HPDE6-E6E7 (cell line): ENCODE measurements around the gene SLC16A8.
A peak's percentile ranks its signal among the peaks of the same experiment; 100 is the strongest.
"Not testable (repeated sequence)": the region's sequence is repeated elsewhere in the genome, so short reads cannot be mapped to it uniquely, and the experiment has no call there.

Source experiments
- DNase-seq: peaks from one replicate; pipeline ENCODE4 v3.0.0; 2011; ENCODE audit warnings: missing footprints; ENCODE audit errors: extremely low spot score

The SLC16A8 gene

DNA sequence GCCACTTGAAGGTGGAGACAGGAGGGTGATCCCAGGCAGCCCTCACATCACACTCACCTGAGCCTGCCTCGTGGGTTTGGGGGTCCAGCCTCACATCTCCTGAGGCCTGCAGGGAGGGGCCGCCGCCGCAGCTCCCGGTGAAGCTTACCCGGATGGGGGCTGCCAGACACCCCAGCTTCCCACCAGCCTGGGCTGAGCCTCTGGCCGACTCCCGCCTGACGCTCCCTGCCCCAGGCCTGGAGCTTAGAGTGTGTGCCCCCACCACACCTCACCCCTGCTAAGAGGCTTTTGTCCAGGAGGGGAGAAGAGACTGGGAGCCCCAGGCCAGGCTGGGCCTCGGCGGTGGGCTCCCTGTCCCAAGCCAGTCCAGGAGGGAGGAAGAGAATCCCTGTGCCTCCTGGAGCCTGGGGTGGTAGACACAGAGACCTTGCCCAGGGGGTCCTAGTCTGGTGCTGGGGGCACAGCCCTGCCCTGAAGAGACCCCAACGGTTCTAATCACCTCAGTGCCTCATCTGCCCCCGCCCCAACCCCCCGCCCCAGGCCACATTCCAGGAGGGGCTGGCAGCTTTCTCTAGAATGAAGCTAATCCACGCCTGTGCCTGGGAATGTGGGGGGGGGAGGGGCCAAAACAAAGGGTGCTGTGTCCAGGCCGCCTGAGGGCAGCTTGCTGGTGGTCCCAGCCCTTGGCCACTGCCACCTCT lies at the start of gene SLC16A8:
SLC16A8 (minus strand) TSS at position 254 of the 701 bp plus-strand sequence. CDS start 1,311 bp downstream, outside the sequence.
- DNase-seq: no peak

DNA sequence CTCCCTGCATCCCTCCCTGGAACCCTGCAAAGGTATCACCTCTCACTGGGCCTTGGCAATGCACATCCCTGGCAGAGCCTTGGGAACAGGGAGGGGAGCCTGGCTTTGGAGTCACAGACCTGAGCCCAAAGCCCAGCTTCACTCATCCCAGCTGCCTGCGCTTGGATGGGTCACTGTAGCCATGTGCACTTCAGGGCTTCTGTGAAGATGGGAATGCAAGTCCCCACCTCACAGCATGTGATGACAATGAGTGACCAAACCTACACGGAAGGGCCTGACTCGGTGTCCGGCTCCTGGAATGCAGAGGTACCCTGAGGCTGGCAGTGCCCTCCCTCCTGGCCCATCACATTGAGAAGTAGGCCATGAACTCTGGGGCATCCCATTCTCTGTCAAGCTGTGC lies 49.3 kb upstream of the SLC16A8 start:
- no peak for DNase-seq

DNA sequence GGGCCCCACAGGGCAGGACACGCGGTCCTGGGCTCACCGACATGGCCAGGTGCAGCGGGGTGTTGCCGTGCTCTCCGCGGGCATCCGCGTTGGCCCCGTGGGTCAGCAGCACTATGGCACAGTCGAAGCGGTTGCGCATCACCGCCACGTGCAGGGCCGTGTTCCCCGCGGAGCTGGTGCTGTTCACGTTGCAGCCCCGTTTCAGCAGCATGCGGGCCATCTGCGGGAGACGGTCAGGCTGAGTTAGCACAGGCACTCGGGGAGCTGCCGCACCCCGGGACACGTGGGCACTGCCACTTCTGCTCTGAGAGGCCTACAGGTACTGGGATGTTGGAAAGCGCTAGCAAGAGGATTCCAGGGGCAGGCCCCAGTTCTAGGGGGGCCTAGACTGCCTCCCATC lies 48.8 kb upstream of the SLC16A8 start:
- DNase-seq: no peak

DNA sequence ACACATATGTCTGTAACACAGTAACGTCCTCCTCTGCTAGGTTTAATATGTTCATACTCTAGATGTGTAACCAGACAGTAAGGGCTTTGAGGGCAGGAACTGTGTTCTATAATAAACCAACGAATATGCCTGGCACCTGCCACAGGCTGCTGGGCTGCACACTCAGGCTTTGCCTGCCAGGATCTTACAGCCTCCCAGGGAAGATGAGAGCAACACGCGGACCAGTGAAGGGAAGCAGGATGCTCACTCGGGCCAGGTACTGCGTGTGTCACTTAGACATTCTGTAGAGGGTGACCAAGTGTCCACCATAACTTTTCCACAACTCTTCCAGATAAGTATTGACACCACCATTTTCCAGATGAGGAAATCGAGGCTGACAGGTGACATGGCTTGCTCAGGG lies 48.2 kb upstream of the SLC16A8 start:
- DNase-seq: no peak

DNA sequence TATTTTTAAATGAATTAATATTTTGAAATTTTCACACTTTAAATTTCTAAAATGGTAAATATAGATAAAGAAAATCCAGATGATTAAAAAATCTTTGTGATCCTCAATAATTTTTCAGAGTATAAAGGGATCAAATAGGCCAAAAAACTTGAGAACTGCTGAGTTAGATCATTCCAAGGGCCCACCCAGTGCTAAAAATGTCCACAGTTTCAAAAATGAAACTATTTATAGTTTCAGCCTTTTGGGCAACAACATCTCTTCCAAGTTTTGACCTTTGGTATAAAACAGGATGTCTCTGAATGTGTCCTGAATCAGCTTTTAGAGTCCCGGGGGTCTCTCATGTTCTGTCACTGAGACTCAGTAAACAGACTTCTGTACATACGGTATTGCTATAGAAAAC lies 47.4 kb upstream of the SLC16A8 start:
- DNase-seq: no peak

DNA sequence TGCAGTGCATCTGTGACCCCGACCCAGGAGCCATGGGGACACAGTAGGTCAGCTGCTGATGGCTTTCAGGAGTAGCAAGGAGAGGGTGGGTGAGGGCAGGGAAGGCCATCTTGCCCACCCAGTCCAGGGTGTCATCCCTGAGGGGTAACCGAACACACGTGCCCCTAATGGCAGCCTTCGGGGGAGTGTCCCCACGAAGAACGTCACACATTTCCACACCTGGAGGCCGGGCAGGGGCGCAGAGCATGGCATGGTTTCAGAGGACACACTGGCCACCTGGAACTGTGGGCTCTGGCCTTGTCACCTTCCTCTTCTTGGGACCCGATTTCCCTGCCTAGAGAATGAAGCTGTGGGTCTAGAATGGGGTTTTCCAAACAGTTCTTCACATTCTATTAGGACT lies 45.9 kb upstream of the SLC16A8 start:
- DNase-seq: no peak

- no peak for DNase-seq
These were observed 45.0 kb upstream of the SLC16A8 start for GRCh38 chr22:38129021-38129420.

GRCh38 chr22:38127869-38128268 lies 43.9 kb upstream of the SLC16A8 start:
- no peak for DNase-seq

DNA sequence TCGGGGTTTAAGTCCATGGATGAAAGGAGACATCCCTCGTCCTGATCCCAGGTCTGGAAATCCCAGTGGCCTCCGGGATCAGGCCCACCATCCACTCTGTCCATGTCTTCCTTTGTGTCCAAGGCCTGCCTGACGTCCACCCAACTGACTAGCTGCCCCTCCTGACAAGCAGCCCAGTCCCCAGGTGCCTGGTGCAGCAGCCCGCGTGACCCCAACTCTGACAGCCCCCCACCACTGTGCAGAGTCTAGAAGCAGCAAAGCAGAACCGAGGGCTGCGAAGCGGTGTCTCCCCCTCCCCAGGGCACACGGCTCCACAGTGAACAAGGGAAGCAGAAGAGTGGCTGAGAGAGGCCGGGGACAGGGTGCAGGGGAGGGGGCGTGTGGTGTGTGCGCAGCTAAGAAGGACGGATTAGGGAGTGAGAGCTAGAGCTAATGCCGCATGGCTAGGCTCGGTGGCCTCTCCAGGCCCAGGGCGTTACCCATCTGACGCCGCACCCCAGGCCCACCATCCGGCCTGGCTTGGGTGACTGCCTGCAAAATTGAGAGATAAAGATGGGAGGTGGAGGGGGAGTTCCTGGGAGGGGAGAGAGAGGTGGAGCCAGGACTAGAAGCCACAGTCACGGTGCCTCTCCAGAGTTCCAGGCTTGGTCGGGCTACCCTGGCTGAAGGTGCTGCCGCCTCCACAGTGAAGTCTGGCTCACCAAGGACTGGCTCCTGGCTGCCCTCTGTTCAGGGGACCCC lies 43.1 kb upstream of the SLC16A8 start:
- no peak for DNase-seq

- DNase-seq: no peak
These were observed 41.8 kb upstream of the SLC16A8 start for GRCh38 chr22:38125751-38126201.

GRCh38 chr22:38125038-38125610 lies 41.1 kb upstream of the SLC16A8 start:
- DNase-seq: no peak

DNA sequence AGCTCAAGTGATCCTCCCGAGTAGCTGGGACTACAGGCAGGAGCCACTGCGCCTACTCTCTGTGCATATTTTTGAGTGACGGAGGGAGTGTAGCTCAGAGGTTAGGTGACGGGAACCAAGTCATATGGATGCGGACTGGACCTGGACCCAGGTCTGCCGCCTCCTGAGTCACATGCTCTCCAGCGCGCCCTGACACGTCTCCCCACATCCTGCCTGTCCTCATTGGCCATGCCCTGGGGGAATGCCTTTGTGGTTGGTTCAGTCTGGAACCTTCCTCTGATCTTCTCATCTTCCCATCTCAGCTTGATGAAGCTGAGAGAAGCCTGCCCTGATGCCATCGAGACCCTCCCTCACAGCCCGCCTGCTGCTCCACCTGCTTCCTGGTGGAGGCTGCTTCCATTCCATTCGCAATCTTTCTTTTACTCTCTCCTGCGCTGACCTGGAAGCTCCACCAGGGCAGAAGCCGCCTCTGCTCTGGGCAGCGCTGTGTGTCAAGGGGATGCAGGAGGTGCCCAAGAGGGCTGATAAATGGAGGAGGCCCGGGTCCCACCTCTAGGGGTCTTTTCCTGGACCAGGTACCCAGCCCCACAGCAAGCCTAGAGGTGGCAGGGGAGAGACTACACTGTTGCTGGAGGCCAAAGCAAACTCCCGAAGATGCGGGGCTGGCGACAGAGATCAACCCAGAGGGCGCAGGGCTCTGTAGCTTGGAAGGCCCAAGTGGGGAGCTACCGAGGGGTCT lies 40.4 kb upstream of the SLC16A8 start:
- DNase-seq: peak; percentile 85

DNA sequence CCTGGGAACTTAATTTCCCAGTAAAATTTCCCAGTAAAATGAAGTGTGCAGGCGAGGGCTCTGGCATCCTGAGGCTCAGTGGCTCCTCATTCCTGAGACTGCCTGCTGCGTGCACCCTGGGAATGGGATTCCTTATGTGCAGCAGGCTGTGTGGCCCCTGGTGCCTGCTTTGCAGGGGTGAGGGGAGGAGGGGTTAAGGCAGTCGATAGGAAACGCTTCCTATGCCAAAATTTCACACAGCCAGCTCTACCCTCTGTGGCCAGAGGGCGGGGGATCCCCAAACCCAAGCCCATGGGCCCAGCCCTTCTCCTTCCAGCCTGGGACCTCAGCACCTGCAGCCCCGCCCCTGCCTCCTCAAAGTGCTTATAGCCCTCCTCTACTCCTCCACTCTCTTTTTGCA lies 38.6 kb upstream of the SLC16A8 start:
- no peak for DNase-seq

DNA sequence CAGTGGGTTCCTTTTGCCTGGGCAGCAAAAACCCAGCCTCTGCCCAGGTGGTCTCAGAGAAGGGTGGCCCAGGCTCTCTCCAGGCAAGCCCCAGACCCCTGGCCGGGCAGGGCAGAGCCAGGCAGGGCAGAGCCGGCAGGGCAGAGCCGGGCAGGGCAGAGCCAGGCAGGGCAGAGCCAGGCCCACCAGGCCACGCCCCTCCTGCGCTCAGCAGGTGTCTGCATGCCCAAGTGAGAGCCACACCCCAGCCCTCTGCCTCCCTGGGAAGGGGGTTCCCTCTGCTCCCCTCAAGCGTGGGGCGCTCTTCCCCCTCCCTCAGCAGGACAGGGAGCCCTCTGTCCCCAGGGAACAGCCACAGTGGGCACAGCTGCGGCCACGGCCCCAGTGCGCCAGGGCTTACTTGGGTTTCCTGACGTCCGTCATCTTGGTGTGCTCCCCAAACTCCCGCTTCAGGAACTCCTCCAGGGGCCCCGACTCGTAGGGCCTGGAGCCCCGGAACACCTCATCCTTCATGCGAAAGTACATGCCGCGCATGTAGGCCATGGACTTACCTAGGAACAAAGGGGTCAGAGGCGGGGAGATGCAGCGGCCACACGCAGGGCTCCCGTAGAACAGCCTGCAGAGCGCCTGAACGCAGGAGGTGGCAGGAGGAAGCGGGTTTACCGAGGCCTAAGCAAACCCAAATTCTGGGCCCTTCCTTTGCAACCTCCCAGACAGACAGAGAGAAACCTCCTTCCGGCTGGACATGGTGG lies 36.6 kb upstream of the SLC16A8 start:
- DNase-seq: no peak

- not testable (repeated sequence) for DNase-seq
These were observed 34.8 kb upstream of the SLC16A8 start for GRCh38 chr22:38118747-38119146.

DNA sequence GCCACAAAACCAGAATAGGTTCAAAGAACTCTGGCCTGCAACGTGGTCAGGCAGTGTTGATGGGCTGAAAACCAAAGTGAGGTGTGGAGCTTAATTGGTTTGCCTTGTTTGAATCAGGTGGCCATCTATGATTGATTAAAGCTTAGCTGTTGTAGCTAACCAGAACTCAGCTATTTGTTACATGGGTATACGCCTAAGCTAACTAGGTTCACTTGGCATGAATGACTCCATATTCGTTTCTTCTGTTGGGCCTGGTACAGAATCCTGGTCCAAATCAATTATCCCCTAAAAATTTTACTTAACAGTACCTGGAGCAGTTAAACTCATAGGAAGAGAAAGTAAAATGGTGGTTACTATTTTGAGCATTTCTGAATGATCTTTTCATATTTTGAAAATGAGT lies 34.2 kb upstream of the SLC16A8 start:
- no peak for DNase-seq

- not testable (repeated sequence) for DNase-seq
These were observed 33.6 kb upstream of the SLC16A8 start for GRCh38 chr22:38117556-38117955.

GRCh38 chr22:38115423-38116205 lies 31.6 kb upstream of the SLC16A8 start:
- no peak for DNase-seq

DNA sequence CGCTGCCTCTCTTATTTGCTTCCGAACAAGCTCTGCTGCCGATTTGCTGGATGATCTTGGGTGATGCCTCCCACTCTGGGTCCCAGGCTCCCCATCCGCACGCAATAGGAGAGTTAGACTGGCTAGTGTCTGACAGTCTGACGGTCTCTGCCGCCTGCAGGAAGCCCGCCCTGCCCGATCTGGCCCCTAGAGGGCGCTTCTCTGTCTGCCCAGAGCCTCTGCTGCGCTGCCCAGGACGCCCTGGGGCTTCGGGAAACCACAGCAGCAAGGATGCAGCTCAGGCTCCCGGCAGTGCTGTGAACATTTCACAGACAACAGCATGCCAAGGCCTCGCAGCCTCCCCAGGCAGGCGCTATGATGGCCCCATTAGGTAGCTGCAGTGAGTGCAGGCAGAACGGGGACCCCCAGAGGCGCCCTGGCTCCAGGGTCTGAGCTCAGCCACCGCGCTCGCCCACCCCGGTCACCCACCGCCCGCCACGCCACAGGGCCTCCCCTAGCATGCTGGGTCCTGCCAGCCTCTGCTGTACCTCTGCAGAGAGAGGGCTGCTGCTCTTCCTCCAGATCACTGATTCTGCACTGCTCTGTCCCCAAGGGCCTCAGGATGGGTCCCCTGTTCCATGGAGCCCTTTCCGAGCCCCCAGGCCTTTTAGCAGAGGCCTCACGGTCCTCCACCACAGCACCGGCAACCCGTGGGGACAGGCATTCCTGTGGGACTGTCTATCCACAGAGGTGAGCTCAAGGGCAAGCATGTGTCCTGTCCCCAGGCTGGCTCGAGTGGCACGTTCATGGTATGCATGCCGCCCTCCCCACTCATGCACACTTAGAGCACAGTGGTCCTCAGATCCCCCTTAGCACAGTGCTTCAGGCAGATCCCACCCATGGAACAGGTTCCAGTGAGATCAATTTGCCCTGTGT lies 30.8 kb upstream of the SLC16A8 start:
- DNase-seq: peak; percentile 67

DNA sequence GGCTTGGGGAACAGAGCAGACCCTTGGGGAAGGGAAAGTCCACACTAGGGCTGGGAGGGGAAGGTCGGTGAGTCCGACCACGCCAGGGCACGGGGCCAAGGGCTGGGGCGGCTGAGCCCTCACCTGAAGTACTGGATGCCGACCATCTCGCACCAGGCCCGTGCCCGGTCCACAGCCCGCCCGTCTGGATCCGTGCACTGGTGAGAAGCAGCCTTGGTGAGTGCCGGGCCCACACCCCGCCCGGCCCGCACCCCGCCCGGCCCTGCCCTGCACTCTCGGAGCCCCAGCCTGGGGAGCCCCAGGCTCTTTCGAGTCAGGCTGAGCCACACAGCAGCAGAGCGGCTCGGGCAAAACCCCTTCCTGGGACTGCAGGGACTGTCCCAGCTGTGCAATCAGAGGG lies 28.4 kb upstream of the SLC16A8 start:
- no peak for DNase-seq
